Stimulated activated CD8-positive, alpha-beta memory T cell treated with anti-CD3 and anti-CD28 coated beads, Interleukin-15, amount 100 ng/mL, for 1 hour (primary cell): ENCODE measurements around the gene HRC.
"Not testable (repeated sequence)": the region's sequence is repeated elsewhere in the genome, so short reads cannot be mapped to it uniquely, and the experiment has no call there.

Experiments used
- DNase-seq: peaks from one replicate; pipeline ENCODE4 v3.0.0-alpha.2; 2020; ENCODE audit warnings: low read depth

The HRC gene, protein sequence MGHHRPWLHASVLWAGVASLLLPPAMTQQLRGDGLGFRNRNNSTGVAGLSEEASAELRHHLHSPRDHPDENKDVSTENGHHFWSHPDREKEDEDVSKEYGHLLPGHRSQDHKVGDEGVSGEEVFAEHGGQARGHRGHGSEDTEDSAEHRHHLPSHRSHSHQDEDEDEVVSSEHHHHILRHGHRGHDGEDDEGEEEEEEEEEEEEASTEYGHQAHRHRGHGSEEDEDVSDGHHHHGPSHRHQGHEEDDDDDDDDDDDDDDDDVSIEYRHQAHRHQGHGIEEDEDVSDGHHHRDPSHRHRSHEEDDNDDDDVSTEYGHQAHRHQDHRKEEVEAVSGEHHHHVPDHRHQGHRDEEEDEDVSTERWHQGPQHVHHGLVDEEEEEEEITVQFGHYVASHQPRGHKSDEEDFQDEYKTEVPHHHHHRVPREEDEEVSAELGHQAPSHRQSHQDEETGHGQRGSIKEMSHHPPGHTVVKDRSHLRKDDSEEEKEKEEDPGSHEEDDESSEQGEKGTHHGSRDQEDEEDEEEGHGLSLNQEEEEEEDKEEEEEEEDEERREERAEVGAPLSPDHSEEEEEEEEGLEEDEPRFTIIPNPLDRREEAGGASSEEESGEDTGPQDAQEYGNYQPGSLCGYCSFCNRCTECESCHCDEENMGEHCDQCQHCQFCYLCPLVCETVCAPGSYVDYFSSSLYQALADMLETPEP

DNA sequence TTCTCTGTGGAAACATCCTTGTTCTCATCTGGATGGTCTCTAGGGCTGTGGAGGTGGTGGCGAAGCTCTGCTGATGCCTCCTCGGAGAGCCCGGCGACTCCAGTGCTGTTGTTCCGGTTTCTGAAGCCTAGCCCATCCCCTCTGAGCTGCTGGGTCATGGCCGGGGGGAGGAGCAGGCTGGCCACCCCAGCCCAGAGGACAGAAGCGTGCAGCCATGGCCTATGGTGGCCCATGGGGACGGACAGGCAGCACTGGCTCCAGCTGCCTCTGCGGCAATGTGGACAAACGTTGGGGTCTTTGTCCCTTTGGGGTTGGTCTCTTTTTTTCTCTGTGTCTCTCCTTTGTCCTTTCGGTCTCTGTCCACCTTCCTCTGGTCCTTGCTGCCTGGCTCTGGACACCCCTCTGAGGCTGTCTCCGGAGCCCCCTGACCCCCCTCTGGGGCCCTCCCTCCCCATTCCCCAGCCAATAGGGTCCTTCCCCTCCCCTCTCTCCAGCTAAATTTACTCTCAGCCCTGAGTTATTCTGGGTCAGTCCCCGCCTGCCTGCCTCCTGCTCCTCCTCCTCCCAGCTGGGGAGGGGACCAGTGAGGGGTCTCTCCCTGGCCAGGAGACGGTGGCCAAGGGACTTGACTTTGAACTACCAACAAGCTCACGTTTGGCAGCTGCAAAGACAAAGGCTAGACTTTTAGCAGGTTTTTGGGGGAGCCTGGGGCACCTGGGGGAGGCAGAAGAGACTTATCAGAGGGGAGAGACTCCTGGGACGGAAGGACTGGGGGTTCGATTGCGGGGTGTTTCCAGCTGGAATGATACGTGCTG, at the start of gene HRC:
Gene HRC (minus strand): TSS at position 392 of the 815 bp plus-strand sequence. CDS start 159 bp downstream, at position 233.
- DNase-seq: no peak

DNA sequence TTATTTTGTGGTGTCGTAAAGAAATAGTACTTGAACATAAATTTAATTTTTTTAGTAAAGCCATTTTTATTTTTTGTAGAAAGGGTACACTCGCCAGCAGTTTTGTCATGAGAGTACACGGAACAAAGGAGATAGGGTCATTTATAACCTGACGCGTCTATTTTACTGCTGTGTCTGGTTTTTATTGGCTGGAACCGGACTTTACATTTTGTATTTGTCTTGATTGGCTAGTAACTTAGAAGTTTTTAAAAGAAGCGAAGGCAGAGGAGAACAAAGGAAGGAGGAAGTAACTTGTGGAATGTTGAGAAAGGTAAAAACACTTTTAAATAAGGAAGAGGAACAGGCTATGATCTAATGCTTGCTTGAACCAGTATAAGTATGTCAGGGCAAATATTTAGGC, 45.8 kb upstream of the HRC start:
- DNase-seq: no peak

GRCh38 chr19:49200238-49200862, 45.2 kb upstream of the HRC start:
- DNase-seq: no peak

DNA sequence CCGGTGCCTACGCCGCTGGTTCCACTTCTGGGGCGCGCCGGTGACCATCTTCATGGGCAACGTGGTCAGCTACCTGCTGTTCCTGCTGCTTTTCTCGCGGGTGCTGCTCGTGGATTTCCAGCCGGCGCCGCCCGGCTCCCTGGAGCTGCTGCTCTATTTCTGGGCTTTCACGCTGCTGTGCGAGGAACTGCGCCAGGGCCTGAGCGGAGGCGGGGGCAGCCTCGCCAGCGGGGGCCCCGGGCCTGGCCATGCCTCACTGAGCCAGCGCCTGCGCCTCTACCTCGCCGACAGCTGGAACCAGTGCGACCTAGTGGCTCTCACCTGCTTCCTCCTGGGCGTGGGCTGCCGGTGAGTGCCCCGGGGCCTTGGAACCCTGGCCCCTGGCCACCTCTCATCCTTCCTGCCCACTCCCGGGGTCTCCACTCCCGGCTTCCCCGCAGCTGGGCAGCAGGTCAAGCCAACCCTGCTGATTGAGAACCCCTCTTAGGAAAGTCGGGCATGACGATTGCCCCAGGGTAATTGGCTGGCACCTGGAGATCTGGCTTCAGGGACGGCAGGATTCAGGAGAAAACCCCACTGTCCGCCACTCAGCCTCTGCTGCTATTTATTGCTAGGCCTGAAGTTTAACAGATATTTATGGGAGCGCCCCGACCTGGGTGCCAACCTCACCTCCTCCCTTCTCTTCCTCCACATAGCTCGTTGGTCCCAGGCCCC, 41.5 kb upstream of the HRC start:
- no peak for DNase-seq

- DNase-seq: no peak
Observed at GRCh38 chr19:49194408-49194807, 39.2 kb upstream of the HRC start.

GRCh38 chr19:49193822-49194394, 38.7 kb upstream of the HRC start:
- DNase-seq: no peak

DNA sequence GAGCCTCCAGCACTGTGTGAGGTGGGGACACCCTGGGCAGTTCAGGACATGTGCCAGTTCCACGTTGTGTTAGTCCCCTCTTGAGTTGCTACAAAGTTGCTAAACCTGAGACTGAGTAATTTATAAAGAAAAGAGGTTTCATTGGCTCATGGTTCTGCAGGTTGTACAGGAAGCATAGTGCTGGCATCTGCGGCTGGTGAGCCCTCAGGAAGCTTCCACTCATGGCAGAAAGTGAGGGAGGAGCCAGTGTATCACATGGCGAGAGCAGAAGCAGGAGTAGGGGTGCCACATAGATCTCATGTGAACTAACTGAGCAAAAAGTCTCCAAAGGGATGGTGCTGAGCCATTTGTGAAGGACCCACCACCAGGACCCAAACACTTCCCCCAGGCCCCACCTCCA, 35.6 kb upstream of the HRC start:
- DNase-seq: no peak

DNA sequence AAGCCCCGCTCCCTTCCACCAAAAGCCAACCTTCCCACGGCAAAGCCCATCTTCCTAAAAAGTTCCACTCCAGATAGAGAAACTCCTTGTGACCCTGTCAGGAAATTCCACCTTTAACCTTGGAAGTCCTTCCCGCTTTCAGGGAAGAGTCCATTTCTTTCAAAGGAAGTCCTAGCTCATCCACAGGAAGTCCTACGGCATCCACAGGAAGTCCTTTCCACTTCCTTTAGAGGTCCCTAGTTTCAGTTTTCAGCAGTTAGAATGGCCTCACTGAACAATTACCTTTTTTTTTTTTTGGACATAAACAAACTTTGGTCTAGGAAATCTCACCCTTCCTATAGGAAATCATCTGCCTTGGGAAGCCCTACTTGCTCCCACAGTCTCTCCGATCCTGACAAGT, 34.1 kb upstream of the HRC start:
- no peak for DNase-seq

DNA sequence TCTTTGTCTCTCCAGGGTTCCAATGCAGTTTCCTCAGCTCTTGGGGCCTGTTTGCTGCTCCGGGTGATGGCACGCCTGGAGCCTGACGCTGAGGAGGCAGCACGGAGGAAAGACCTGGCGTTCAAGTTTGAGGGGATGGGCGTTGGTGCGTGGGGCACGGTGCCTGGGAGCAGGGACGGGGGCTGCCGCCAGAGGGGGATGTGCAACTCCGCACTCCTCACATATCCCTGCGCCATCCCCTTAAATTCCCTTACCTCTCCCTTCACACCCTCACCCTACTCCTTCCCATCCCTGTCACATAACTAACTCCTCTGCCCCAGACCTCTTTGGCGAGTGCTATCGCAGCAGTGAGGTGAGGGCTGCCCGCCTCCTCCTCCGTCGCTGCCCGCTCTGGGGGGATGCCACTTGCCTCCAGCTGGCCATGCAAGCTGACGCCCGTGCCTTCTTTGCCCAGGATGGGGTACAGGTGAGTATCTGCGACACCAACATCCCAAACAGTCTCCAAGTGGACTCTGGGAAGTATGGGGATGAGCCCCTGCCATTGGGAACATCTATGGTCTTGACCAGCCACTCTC, 33.5 kb upstream of the HRC start:
- no peak for DNase-seq

DNA sequence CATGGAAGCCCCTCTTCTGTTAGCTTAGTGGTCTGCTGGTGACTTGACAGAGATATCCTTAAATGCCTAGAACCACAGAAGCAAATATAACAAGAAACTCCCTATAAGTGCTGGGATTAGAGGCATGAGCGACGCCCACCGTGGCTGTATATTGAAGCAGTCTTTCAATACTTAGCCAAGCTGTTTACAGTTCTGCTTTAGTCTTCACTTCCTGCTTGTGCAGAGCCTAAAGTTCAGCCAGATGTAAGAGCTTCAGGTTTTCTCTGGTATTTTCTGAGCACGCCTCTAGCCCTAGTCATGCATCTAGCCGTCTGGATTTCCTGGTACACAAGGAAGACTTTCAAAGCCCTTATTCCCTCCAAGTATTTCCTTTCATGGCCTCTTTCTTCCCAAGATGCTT, 30.9 kb upstream of the HRC start:
- DNase-seq: no peak

DNA sequence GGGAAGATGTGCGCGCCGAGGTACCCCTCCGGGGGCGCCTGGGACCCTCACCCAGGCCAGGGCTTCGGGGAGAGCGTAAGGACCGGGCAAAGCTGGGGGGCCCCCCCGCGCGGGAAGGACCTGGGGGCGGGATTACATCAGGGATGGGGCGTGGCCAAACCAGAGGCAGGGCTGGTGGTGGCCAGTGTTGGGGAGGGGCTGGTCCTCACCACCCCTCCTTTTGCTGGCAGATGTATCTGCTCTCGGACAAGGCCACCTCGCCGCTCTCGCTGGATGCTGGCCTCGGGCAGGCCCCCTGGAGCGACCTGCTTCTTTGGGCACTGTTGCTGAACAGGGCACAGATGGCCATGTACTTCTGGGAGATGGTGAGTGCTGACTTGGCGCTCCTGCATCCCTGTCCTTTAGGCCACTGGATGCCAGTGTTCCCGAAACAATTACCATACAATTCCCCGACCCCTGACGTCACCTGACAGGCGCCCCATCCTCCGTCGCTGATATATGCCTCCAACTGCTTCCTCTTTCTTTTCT, 27.7 kb upstream of the HRC start:
- DNase-seq: no peak

- not testable (repeated sequence) for DNase-seq
Observed at GRCh38 chr19:49182010-49182847, 27.0 kb upstream of the HRC start.

DNA sequence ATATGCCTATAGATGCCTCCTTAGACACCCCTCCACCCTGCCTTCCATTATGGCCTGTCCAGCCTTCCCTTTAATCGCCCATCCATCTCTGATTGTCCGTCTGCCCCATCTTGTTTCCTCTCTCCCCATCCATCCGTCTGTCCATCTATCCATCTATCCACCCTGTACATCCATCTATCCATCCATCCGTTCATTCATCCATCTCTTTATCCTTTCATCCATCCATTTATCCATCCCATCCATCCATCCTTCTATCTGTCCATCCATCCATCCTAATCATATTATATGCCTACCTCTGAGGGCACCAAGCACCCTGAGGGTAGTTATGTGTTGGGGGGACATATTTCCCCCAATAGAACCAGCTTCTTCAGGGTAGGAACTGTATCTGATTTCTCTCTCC, 25.5 kb upstream of the HRC start:
- no peak for DNase-seq

GRCh38 chr19:49173198-49173597, 18.0 kb upstream of the HRC start:
- no peak for DNase-seq

DNA sequence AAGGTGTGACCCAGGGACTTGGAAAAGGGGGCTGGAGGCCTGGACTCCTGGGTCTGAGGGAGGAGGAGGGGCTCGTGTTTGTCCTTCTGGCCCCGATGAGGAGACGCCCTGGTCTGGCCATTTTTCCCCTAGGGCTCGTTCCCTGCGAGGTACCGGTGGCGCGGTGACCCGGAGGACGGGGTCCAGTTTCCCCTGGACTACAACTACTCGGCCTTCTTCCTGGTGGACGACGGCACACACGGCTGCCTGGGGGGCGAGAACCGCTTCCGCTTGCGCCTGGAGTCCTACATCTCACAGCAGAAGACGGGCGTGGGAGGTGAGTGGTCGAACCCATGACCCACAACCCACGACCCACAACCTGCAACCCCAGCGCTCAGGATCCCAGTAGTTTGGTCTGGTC, 13.2 kb upstream of the HRC start:
- DNase-seq: no peak

GRCh38 chr19:49167857-49168409, 12.7 kb upstream of the HRC start:
- DNase-seq: no peak

- no peak for DNase-seq
Observed at GRCh38 chr19:49165865-49166301, 10.7 kb upstream of the HRC start.

DNA sequence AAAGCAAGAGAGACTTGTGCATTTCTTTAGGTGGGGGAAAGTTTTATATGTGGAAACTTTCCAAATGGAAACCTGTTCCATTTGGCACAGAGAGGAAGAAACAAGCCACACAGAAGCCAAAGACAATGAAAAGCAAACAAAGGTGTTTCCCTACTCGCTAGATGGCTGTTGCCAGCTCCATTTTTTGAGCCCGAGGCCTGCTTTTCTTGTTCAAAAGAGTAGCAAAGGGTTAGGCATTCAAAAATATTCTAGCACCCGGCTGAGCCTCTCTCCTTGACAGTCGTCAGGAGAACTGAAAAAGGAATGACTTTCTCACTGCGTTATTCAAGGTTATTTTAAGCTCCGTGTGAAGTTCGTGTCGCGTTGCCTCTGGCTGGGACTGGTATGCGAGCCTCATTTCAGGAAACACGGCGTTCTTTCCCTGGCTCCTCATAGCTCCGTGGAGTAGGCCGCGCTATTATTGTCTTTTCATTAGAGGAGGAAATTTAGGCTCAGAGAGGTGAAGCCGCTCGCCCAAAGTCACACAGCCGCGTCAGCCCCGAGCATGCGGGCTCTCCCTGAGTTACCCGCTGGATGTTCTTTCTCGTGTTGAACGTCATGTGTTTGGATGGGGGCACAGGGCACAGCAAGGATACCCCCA, 10.0 kb upstream of the HRC start:
- DNase-seq: no peak

- no peak for DNase-seq
Observed at GRCh38 chr19:49161987-49162386, 6.8 kb upstream of the HRC start.
